ENCODE measurements around the gene SEMG1.

SEMG1 gene

GRCh38 chr20:45223136-45223535, 16.3 kb downstream of the SEMG1 start:
- no peak for DNase-seq

GRCh38 chr20:45226287-45226686, 19.5 kb downstream of the SEMG1 start:
- DNase-seq: no peak

- DNase-seq: peak; percentile 69
These were observed 22.6 kb downstream of the SEMG1 start for GRCh38 chr20:45229264-45230056.

- DNase-seq: no peak
These were observed 23.8 kb downstream of the SEMG1 start for GRCh38 chr20:45230631-45231030.

GRCh38 chr20:45235995-45236394, 29.2 kb downstream of the SEMG1 start:
- peak; percentile 11 for DNase-seq

GRCh38 chr20:45238139-45238538, 31.3 kb downstream of the SEMG1 start:
- DNase-seq: no peak

GRCh38 chr20:45246109-45246508, 39.3 kb downstream of the SEMG1 start:
- no peak for DNase-seq

- DNase-seq: no peak
These were observed 41.0 kb downstream of the SEMG1 start for GRCh38 chr20:45247865-45248264.

GRCh38 chr20:45248609-45249008, 41.8 kb downstream of the SEMG1 start:
- DNase-seq: no peak

- DNase-seq: no peak
These were observed 45.2 kb downstream of the SEMG1 start for GRCh38 chr20:45251884-45252560.

GRCh38 chr20:45253261-45253660, 46.4 kb downstream of the SEMG1 start:
- DNase-seq: no peak

- peak; percentile 61 for DNase-seq
These were observed 47.8 kb downstream of the SEMG1 start, which contains the start of gene SLPI for GRCh38 chr20:45254383-45255262. TSS of gene SLPI (minus strand) at chr20:45254564. CDS start at chr20:45254543, 21 bp downstream.

GRCh38 chr20:45257161-45257560, 50.3 kb downstream of the SEMG1 start:
- DNase-seq: no peak

- DNase-seq: no peak
These were observed 50.9 kb downstream of the SEMG1 start for GRCh38 chr20:45257711-45258110.

GRCh38 chr20:45258259-45258658, 51.4 kb downstream of the SEMG1 start:
- no peak for DNase-seq

GRCh38 chr20:45258664-45259063, 51.8 kb downstream of the SEMG1 start:
- DNase-seq: no peak

All from activated CD4-positive, alpha-beta T cell treated with anti-CD3 and anti-CD28 coated beads, Interleukin-10, Interleukin-2, amounts not matched to agents 100 ng/mL and 50 ng/mL, durations not matched to agents 16 hours and 8 hours (primary cell).